ENCODE results near the gene CERT1. TPM values are rescaled to one million over a fixed set of nuclear protein-coding genes. Genes with fewer than 3 reads are reported as not detected.

The CERT1 gene
- total RNA-seq, 2 experiments from 2014 or later: 23.9 to 24.6 TPM

GRCh38 chr5:75331095-75332090 lies 180.0 kb downstream of the CERT1 start:
- TF ChIP-seq CTCF (IDR thresholded peaks at IDR 0.05): no peak
- Mint-ChIP-seq H3K36me3 (ENCODE audit: low read depth) (no peaks in the 10 kb centered on the region), H3K4me1 (ENCODE audit: low read depth) (no peaks in the 10 kb centered on the region), H3K27me3 (peaks cover 2% of the 10 kb centered on the region), H3K4me3 (no peak overlapping the region), H3K9me3 (peaks cover 2% of the 10 kb centered on the region), H3K27ac (no peak overlapping the region)
- DNase-seq (no peak), ATAC-seq (no peak)
- CTCF ChIA-PET: interaction anchor here (0.8 to 2.7 kb wide), 9 partner anchors 9 to 281 kb away, joined by 3 to 10 read pairs (median 3); partner anchors contain the start of gene ANKRD31
- POLR2A ChIA-PET: no interaction called here
- intact Hi-C loops (cut with micrococcal nuclease): loop anchor here (10.0 kb wide), 1 partner anchor 277 kb away; the partner anchor contains the start of gene GCNT4

GRCh38 chr5:75330404-75330803 lies 181.0 kb downstream of the CERT1 start:
- ATAC-seq (no peak), DNase-seq (no peak)
- no peak overlapping the region for H3K4me3 Mint-ChIP-seq
- peaks cover under 1% of the 10 kb centered on the region for H3K4me1 Mint-ChIP-seq (ENCODE audit: low read depth)
- H3K27me3 Mint-ChIP-seq: peaks cover 3% of the 10 kb centered on the region
- ChIA-PET CTCF (interaction anchor here (0.8 to 2.7 kb wide), 6 partner anchors 9 to 577 kb away, joined by 3 to 10 read pairs (median 4); partner anchors contain the start of gene ANKRD31), POLR2A (interaction anchor here (0.9 kb wide), 1 partner anchor 26 kb away, joined by 3 read pairs; no protein-coding TSS in a partner anchor)
- H3K27ac Mint-ChIP-seq: no peak overlapping the region
- H3K36me3 Mint-ChIP-seq (ENCODE audit: low read depth): no peaks in the 10 kb centered on the region
- H3K9me3 Mint-ChIP-seq: peaks cover 2% of the 10 kb centered on the region
- no peak for TF ChIP-seq CTCF (IDR thresholded peaks at IDR 0.05)
- intact Hi-C loops (cut with micrococcal nuclease): loop anchor here (10.0 kb wide), 1 partner anchor 276 kb away; the partner anchor contains the start of gene GCNT4

Other genes starting within 250 kb of the CERT1 start
- 10 to 100 TPM; 50.3 to 50.8 TPM for gene HMGCR, start 174.4 kb downstream of the CERT1 start, total RNA-seq
- 10 to 100 TPM; 29.5 to 30.6 TPM for gene POLK, start 262 bp upstream of the CERT1 start, total RNA-seq
- not detected for gene ANKDD1B, start 99.8 kb upstream of the CERT1 start, total RNA-seq
- gene POC5, start 205.8 kb upstream of the CERT1 start, total RNA-seq: 10 to 100 TPM; 14.5 to 15.7 TPM

All from activated CD8-positive, alpha-beta T cell treated with anti-CD3 and anti-CD28 coated beads for 36 hours (primary cell).